C4-2B (cell line): ENCODE data around the gene NOTCH3.

ENCODE experiments used
- H3K27ac ChIP-seq: fragments of 450-650 bp; 2 replicates; pipeline ENCODE4 v1.5.1; 2017
- ZFX ChIP-seq: fragments of 450-650 bp; IDR thresholded peaks from 2 replicates; pipeline ENCODE4 v1.6.1; 2017
- TF ChIP-seq, protein P1 (sequence below): fragments of 450-650 bp; conservative IDR thresholded peaks from 2 replicates; pipeline ENCODE4 v1.5.1; 2017; ENCODE audit warnings: mild to moderate bottlenecking

Gene NOTCH3

DNA sequence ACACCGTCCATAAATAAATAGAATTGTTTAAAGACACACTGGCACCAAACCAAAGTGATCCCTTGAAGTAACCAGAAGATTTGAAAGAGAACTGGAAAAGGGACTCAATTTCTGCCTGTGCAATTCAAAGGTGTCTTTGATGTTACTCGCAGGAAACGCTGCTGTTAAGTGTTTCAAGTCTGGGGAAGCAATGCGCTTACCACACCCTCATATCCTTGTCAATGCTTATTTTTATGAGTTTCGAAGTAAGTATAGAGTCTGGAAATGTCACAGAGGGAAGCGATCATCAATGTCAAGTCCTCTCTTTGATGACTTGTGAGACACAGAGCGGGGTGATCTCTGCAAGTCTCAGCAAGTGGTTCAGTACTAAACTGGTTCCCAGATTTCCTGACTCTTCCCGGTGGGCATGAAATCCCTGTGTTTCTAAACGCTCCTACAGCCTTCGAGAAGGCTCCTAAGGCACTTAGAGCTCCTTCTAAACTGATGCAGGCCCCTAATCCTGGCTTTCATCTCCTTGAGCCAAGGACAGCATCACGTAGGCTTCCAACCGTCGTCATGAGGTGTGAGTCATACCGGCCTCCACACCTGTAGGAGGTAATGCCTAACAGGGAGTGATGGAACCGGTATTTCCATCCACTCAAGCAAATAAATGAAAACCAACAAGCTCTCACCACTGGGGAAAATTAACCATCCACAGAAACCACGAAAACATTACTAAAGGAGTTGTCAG is 70.8 kb downstream of the NOTCH3 start:
- TF ChIP-seq, protein P1, sequence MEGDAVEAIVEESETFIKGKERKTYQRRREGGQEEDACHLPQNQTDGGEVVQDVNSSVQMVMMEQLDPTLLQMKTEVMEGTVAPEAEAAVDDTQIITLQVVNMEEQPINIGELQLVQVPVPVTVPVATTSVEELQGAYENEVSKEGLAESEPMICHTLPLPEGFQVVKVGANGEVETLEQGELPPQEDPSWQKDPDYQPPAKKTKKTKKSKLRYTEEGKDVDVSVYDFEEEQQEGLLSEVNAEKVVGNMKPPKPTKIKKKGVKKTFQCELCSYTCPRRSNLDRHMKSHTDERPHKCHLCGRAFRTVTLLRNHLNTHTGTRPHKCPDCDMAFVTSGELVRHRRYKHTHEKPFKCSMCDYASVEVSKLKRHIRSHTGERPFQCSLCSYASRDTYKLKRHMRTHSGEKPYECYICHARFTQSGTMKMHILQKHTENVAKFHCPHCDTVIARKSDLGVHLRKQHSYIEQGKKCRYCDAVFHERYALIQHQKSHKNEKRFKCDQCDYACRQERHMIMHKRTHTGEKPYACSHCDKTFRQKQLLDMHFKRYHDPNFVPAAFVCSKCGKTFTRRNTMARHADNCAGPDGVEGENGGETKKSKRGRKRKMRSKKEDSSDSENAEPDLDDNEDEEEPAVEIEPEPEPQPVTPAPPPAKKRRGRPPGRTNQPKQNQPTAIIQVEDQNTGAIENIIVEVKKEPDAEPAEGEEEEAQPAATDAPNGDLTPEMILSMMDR, result no peak
- no peak for TF ChIP-seq ZFX
- H3K27ac ChIP-seq, result peak overlapping the region; percentile 12; the same call in 1 of the 2 replicates

DNA sequence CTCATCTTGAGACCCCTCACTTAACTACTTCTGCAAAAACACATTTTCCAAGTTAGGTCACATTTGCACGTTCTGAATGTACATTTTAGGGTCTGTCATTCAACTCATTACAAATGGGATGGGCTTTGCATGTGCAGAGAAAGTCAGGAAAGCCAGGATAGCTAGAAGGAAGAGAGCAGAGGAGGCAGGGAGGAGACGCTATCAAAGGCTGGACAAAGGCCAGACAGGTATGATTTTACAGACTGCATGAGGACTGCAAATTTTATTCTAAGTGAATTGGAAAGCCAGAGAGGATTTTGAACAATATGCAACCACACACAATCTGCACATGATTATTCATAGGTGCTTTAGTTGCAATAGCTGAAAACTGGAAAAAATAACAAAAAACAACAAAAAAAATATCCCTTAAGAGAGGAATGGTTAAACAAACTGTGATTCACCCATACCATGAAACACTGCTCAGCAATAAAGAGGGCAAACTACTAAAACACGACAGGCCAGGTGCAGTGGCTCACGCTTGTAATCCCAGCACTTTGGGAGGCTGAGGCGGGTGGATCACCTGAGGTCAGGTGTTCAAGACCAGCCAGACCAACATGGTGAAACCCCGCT is 72.5 kb downstream of the NOTCH3 start:
- no peak for TF ChIP-seq ZFX
- TF ChIP-seq, protein P1, result no peak
- H3K27ac ChIP-seq, result no peak overlapping the region

DNA sequence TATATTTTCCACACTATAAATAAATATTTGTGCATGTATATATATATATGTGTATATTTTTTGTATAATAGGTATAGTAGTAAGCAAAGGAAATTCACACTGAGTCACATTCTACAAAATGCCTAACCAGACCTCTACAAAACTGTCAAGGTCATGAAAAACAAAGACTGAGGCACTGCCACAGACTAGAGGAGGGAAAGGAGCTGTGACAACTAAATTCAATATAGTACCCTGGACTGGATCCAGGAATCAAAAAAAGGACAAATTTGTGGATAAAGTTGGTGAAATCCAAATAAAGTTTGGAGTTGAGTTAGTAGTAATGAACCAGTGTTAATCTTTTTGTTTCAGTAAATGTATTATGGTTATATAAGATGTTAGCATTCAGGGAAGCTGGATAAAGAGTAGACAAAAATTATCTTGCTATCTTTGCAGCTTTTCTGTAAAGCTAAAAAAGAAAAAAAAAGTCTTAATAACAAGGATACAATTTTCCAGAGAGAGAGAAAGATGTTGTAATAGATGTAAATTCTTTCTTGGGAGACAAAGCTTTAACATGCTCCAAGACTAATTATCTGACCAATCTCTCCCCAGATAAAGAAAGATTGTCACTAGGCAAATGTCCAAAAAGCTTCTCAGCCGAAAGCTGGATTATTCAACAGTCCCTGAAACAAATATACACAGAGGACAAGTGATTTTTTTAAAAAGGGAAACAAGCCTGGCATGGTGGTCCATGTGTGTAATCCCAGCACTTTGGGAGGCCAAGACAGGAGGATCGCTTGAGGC is 74.5 kb downstream of the NOTCH3 start:
- H3K27ac ChIP-seq, result peak overlapping the region; percentile 89
- TF ChIP-seq ZFX, result no peak
- TF ChIP-seq, protein P1, result no peak

DNA sequence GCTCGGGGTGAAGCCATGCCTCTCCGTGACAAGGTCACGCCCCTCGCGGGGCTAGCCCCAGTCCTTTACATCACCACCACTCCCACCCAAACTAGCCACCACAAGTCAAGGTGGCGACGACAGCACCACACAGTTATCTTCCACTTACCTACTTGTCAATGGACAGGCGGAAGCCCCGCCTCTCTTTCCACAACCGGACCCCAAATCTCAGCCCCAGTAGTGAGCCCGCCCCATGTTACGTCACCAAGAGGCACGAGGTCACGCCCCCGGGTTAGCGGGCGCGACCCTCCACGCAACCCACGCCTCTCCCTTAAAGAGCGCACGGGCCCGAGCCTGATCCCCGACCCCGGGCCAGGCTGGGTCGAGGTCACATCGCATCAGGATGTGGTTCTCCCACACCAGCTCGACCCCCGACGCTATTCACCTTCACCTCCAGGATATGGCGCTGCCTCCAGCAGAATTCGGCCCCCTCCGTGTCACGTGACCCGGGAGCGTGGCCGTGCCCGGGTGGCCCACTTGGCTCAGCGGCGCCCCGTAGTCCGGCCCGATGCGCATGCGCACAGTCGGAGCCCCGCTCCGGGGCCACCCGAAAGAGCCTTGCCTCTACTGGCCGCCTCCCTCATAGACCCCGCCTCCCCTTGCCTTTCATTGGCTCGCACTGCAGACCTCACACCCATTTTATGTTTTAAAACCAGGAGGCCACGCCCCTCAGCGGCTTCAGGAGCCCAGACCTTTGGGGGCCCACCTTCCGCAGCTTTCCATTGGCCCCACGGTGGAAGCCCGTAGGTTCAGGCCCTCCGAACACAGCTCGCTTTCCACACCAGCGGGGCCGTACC is 75.3 kb downstream of the NOTCH3 start:
- peak overlapping the region; percentile 89 for H3K27ac ChIP-seq
- TF ChIP-seq ZFX, result no peak
- TF ChIP-seq, protein P1, result no peak

DNA sequence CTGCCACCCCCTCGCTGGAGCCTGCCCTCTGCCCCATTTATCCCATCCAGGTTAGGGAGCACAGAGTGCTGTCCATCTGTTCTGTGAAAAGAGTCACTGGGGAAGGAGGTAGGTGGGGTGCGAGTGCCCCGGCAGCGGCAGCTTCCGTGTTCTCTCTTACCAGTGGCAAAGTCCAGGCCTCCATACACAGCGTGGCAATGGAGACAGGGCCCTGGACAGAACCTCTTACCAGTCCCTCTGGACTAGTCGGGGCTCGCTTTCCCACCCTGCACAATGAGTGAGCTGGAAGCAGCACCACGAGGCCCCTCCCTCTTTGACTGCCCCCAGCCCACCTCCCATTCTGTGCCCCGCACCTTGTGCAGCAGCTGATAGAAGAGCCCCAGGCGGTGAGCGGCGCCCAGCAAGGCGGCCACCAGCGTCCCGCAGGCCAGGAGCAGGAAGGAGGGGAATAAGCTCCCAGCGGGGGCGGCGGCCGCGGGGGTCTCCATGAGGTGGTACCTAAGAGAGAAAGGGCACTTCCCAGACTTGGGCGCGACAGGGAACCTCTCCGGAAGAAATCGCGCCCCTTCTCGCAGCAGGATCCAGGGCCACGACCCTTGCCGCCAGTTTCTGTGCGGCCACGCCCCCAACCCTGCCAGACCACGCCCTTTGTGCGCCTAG is 76.1 kb downstream of the NOTCH3 start:
- TF ChIP-seq, protein P1, result no peak
- TF ChIP-seq ZFX, result no peak

DNA sequence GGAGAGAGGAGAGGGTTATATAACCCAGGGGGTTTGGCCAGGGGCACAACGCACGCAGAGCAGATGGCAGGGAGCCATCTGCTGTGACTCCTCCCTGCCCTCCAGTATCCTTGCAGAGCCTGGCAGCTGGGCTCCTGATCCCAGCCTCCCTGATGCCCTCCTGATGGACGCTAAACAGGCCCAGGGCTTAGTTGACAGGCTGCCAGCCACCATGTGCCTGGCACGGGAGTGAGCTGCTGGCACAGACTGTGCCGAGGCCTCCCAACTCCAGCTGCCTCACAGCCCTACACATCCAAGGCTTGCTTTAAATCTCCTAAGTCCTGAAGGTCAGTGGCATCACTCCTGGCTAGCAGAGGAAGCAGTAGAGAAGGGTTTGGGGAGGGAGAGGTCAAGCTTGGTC is 76.9 kb downstream of the NOTCH3 start:
- TF ChIP-seq ZFX, result no peak
- TF ChIP-seq, protein P1, result no peak
- H3K27ac ChIP-seq, result peak overlapping the region; percentile 89

More for the DNA sequence above, 76.1 kb downstream of the NOTCH3 start:
- peak overlapping the region; percentile 89 for H3K27ac ChIP-seq
